Measurements from ENCODE around the gene RCC1.

DNA sequence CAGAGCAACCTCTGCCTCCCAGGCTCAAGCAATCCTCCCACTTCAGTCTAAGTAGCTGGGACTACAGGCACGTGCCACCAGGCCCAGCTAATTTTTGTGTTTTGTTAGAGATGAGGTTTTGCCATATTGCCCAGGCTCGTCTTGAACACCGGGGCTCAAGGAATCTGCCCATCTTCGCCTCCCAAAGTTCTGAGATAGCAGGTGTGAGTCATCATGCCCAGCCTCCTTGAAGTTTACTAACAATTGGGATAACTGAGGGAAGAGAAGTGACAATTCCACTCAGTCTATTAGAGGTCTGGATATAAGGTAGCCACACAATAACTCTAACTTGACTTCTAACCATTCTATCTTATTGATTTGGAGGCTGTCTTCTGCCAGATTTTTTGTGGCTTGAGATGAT, 6.3 kb upstream of the RCC1 start:
- TF ChIP-seq, protein P1, sequence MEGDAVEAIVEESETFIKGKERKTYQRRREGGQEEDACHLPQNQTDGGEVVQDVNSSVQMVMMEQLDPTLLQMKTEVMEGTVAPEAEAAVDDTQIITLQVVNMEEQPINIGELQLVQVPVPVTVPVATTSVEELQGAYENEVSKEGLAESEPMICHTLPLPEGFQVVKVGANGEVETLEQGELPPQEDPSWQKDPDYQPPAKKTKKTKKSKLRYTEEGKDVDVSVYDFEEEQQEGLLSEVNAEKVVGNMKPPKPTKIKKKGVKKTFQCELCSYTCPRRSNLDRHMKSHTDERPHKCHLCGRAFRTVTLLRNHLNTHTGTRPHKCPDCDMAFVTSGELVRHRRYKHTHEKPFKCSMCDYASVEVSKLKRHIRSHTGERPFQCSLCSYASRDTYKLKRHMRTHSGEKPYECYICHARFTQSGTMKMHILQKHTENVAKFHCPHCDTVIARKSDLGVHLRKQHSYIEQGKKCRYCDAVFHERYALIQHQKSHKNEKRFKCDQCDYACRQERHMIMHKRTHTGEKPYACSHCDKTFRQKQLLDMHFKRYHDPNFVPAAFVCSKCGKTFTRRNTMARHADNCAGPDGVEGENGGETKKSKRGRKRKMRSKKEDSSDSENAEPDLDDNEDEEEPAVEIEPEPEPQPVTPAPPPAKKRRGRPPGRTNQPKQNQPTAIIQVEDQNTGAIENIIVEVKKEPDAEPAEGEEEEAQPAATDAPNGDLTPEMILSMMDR (IDR thresholded peaks at IDR 0.05) = no peak
- TF ChIP-seq SMC3 (IDR thresholded peaks at IDR 0.05; ENCODE audit: low read depth, low read length) (no peak), SIN3A (IDR thresholded peaks at IDR 0.05; ENCODE audit: borderline replicate concordance, low read depth, low read length) (no peak)

Data from SK-N-SH (cell line).